Stomach (tissue), 9 donors: Measurements from ENCODE around the gene TOR1B. TPM values are rescaled to one million over a fixed set of nuclear protein-coding genes. Genes with fewer than 3 reads are reported as not detected.

ENCODE experiments used
- DNase-seq, 2 donors: peaks; one replicate each; pipeline versions ENCODE4 v3.0.0 to v3.0.0-alpha.2; 2013 to 2019
- H3K27ac ChIP-seq, 5 donors: fragments of 200-600 bp in 4 of 5; sonication (generic) in 4 of 5; one replicate each; pipeline ENCODE4 v1.5.1; 2013 to 2019; ENCODE audit warnings: mild to moderate bottlenecking in 1 of 5, moderate library complexity in 1 of 5
- H3K27me3 ChIP-seq, 3 donors: fragments of 200-600 bp; sonication (generic); one replicate each; pipeline ENCODE4 v1.5.1; 2017 to 2019; ENCODE audit warnings: mixed run types in 1 of 3
- H3K36me3 ChIP-seq, 4 donors: fragments of 200-600 bp; sonication (generic); 1 replicate in 3 of 4; 2 replicates in 1 of 4; pipeline ENCODE4 v1.5.1; 2016 to 2019
- H3K4me1 ChIP-seq, 4 donors: fragments of 200-600 bp; sonication (generic); one replicate each; pipeline ENCODE4 v1.5.1; 2016 to 2019
- H3K4me3 ChIP-seq, 4 donors: fragments of 200-600 bp; sonication (generic) in 3 of 4; one replicate each; pipeline ENCODE4 v1.5.1; 2016 to 2019; ENCODE audit warnings: mild to moderate bottlenecking in 1 of 4
- H3K9me3 ChIP-seq, 4 donors: fragments of 200-600 bp; sonication (generic); one replicate each; pipeline ENCODE4 v1.5.1; 2016 to 2019
- EP300 ChIP-seq: sonication (generic); formaldehyde crosslinking; IDR thresholded peaks from one replicate; pipeline ENCODE4 v1.6.1; 2017; ENCODE audit warnings: antibody characterized with exemption
- POLR2A ChIP-seq, 4 donors: fragments of 450-650 bp; IDR thresholded peaks; one replicate each; pipeline ENCODE4 v1.6.1; 2016; ENCODE audit warnings: antibody characterized with exemption in 4 of 4, control low read depth in 2 of 4, mild to moderate bottlenecking in 1 of 4, moderate library complexity in 1 of 4
- POLR2AphosphoS5 ChIP-seq, 3 donors: sonication (generic); formaldehyde crosslinking; IDR thresholded peaks; one replicate each; pipeline ENCODE4 v1.6.1; 2016; ENCODE audit warnings: antibody characterized with exemption in 3 of 3
- WGBS, 5 donors: extraction: QIAGEN DNeasy Blood & Tissue Kit in 3 of 5; methylation state at CpG; one replicate each; pipeline versions ENCODE4 v1.1.5 to v1.1.7; 2013 to 2018; 5-methylcytosine and 5-hydroxymethylcytosine counted together
- intact Hi-C: fragments of 100-400 bp; cut with DNase I; formaldehyde crosslinking; loops from one replicate; pipeline ENCODE4 v1.15.1; 2023; ENCODE audit warnings: low total_unique reads
- polyA plus RNA-seq, 3 donors: library from polyadenylated mRNA; stranded (reverse); fragments of 200-250 nt; gene quantifications; one replicate each; pipeline ENCODE4 v1.2.3, GENCODE V29; 2013
- total RNA-seq, 5 donors: library from RNA; depleted of rRNA; stranded (reverse); fragments of >200 nt; gene quantifications; one replicate each; pipeline versions ENCODE4 v1.1.0 to v1.2.3, GENCODE V29; 2014 to 2016
- TF ChIP-seq, protein P1 (sequence below), 7 experiments: fragments of 450-650 bp in 4 of 7; fragments of 200-600 bp in 3 of 7; sonication (generic) in 3 of 7; IDR thresholded peaks; one replicate each; pipeline ENCODE4 v1.5.1; 2016 to 2019; ENCODE audit warnings: antibody characterized with exemption in 7 of 7, control low read depth in 2 of 7, mild to moderate bottlenecking in 1 of 7
- donor health status: healthy with polysubstance abuse.
- donor health status: Bipolar disorder and iron deficiency.
- donor health status: healthy.

The TOR1B gene
- total and polyA plus RNA-seq, 8 donors: 4.7 to 151 (median 17.8) TPM

DNA sequence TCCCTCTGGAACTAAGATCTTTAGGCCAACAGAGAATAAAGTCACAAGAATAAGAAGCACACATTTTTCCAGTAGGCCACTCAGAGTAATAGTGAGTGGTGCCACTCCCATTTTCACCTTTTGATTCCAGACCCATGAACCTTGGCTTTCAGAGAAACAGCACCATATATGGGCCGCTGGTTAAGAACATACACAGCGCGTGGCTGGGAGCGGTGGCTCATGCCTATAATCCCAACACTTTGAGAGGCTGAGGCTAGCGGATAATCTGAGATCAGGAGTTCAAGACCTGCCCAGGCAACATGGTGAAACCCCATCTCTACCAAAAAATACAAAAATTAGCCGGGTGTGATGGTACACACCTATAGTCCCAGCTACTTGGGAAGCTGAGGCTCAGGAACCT is 34.5 kb upstream of the TOR1B start:
- DNase-seq: no peak
- Histone ChIP-seq H3K27me3 (no peaks in the 10 kb centered on the region), H3K27ac (no peak overlapping the region), H3K36me3 (no peaks in the 10 kb centered on the region), H3K4me1 (peaks cover 0 to 6% (median under 1%) of the 10 kb centered on the region in 4 donors), H3K4me3 (no peak overlapping the region), H3K9me3 (no peaks in the 10 kb centered on the region)
- 92 to 95% (median 94%) methylated on average over 6 of the region's 6 CpGs for WGBS, 5 donors
- TF ChIP-seq POLR2AphosphoS5 (IDR thresholded peaks at IDR 0.05) (no peak), POLR2A (IDR thresholded peaks at IDR 0.05) (no peak), EP300 (no peak)
- TF ChIP-seq, protein P1, sequence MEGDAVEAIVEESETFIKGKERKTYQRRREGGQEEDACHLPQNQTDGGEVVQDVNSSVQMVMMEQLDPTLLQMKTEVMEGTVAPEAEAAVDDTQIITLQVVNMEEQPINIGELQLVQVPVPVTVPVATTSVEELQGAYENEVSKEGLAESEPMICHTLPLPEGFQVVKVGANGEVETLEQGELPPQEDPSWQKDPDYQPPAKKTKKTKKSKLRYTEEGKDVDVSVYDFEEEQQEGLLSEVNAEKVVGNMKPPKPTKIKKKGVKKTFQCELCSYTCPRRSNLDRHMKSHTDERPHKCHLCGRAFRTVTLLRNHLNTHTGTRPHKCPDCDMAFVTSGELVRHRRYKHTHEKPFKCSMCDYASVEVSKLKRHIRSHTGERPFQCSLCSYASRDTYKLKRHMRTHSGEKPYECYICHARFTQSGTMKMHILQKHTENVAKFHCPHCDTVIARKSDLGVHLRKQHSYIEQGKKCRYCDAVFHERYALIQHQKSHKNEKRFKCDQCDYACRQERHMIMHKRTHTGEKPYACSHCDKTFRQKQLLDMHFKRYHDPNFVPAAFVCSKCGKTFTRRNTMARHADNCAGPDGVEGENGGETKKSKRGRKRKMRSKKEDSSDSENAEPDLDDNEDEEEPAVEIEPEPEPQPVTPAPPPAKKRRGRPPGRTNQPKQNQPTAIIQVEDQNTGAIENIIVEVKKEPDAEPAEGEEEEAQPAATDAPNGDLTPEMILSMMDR (IDR thresholded peaks at IDR 0.05): no peak
- intact Hi-C loops: no loop called here

GRCh38 chr9:129769669-129770068 is 33.3 kb upstream of the TOR1B start:
- 43 to 70% (median 54%) methylated on average over 5 of the region's 5 CpGs for WGBS, 5 donors
- Histone ChIP-seq H3K9me3 (no peaks in the 10 kb centered on the region), H3K36me3 (no peaks in the 10 kb centered on the region), H3K4me3 (no peak overlapping the region), H3K4me1 (peaks cover 0 to 16% (median 3%) of the 10 kb centered on the region in 4 donors), H3K27me3 (no peaks in the 10 kb centered on the region), H3K27ac (no peak overlapping the region)
- intact Hi-C loops: no loop called here
- no peak for DNase-seq
- TF ChIP-seq, protein P1 (IDR thresholded peaks at IDR 0.05): no peak
- TF ChIP-seq POLR2AphosphoS5 (IDR thresholded peaks at IDR 0.05) (no peak), EP300 (no peak), POLR2A (IDR thresholded peaks at IDR 0.05) (no peak)

- no peaks in the 10 kb centered on the region for H3K27me3 ChIP-seq
- no peak for TF ChIP-seq POLR2AphosphoS5 (IDR thresholded peaks at IDR 0.05)
- DNase-seq: no peak
- H3K4me3 ChIP-seq: no peak overlapping the region
- H3K4me1 ChIP-seq: peaks cover 0 to 26% (median 3%) of the 10 kb centered on the region in 4 donors
- H3K36me3 ChIP-seq: no peaks in the 10 kb centered on the region
- H3K27ac ChIP-seq: no peak overlapping the region
- WGBS, 5 donors: 79 to 95% (median 81%) methylated on average over 5 of the region's 5 CpGs
- intact Hi-C loops: no loop called here
- no peaks in the 10 kb centered on the region for H3K9me3 ChIP-seq
These were observed 32.2 kb upstream of the TOR1B start for GRCh38 chr9:129770741-129771140.

DNA sequence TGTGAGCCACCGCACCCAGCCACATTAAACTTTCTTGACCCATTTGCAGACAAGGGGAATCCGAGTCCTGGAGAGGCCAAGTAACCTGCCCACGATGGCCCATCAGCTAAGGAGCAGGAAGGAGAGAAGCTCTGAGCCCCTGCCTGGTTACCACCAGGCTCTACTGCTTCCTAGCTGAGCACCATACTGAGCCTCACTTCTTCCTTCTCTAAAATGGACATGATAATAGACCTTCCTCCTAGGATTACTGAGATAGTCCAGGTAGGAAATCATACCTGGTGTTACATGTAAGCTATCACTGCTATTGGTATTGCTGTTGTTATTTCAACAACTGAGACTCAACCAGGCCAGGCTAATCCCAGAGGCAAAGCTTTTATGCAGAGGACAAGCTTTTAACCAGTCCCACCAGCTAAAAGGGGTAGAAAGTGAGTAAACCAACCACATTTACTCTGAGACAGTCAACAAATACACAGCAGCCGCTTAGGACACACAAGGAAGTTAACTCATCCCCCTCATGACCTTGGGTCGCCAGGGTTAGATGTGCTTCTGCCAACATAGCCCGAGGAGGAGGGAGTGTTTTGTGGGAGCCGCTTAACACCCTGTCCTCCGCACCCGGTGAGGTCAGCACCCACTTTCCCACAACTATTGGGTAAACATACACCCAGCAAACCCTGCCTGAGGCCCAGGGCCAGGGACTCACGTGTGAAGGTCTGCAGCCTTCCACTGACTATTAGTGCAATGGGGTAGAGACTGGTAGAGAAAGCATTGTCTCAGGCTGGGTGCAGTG is 29.5 kb upstream of the TOR1B start:
- DNase-seq: peak; percentile 53 to 57
- WGBS, 5 donors: 44 to 54% (median 45%) methylated on average over 9 to 10 of the region's 10 CpGs
- Histone ChIP-seq H3K4me3 (no peak overlapping the region), H3K27ac (peak overlapping the region in 1 of 5 donors; percentile 31), H3K36me3 (no peaks in the 10 kb centered on the region), H3K4me1 (peaks cover 11 to 49% (median 16%) of the 10 kb centered on the region in 4 donors), H3K9me3 (no peaks in the 10 kb centered on the region), H3K27me3 (peaks cover 0 to 2% (median 0%) of the 10 kb centered on the region in 3 donors)
- intact Hi-C loops: no loop called here
- TF ChIP-seq POLR2A (IDR thresholded peaks at IDR 0.05): no peak
- TF ChIP-seq, protein P1 (IDR thresholded peaks at IDR 0.05): no peak
- no peak for TF ChIP-seq EP300
- TF ChIP-seq POLR2AphosphoS5 (IDR thresholded peaks at IDR 0.05): peak in 1 of 3 donors; percentile 25
